ENCODE results near the gene FAF1.

GRCh38 chr1:50566405-50566804 is 393.7 kb downstream of the FAF1 start:
- TF ChIP-seq CTCF (conservative IDR thresholded peaks at IDR 0.05; ENCODE audit: low read depth, low read length) (no peak), EZH2 (IDR thresholded peaks at IDR 0.05; ENCODE audit: borderline replicate concordance, low read depth, low read length, poor library complexity, severe bottlenecking) (no peak)
